A673 (cell line): ENCODE results near the gene SRXN1. TPM values are rescaled to one million over a fixed set of nuclear protein-coding genes. Genes with fewer than 3 reads are reported as not detected.

Source experiments
- BruUV-seq: library from RNA; stranded (reverse); fragments of 400-500 nt; replicated peaks from 2 replicates; lab custom pipeline; 2021; lab: Mats Ljungman, UMichigan
- CTCF ChIA-PET: fragments of 300-600 bp; sonication (Branson Sonifier 250); formaldehyde crosslinking; loops from one replicate; lab custom pipeline; 2022; ENCODE audit warnings: antibody characterized with exemption; lab: Charles Lee
- POLR2A ChIA-PET: fragments of 300-600 bp; sonication (Branson Sonifier 250); formaldehyde crosslinking; loops from one replicate; lab custom pipeline; 2022; ENCODE audit warnings: antibody characterized with exemption; ENCODE audit not compliant: low non-redundant PET; lab: Charles Lee
- DNase-seq: peaks from one replicate; pipeline ENCODE4 v3.0.0-alpha.2; 2015; ENCODE audit warnings: low spot score
- H3K27ac ChIP-seq: fragments of 200-600 bp; sonication (generic); 2 replicates; pipeline ENCODE4 v1.5.1; 2016; ENCODE audit warnings: mixed run types, low read depth, mild to moderate bottlenecking, mixed read lengths, antibody characterized with exemption, low read length; ENCODE audit not compliant: poor library complexity, severe bottlenecking
- H3K27me3 ChIP-seq: fragments of 200-600 bp; sonication (generic); replicated peaks from 2 replicates; pipeline ENCODE4 v1.6.1; 2017; ENCODE audit warnings: mixed run types, low read depth, mild to moderate bottlenecking, mixed read lengths, antibody characterized with exemption, low read length; ENCODE audit not compliant: insufficient read depth, poor library complexity
- H3K36me3 ChIP-seq: fragments of 200-600 bp; sonication (generic); 2 replicates; pipeline ENCODE4 v1.6.1; 2016; ENCODE audit warnings: mixed run types, mild to moderate bottlenecking, mixed read lengths, antibody characterized with exemption, low read length; ENCODE audit not compliant: insufficient read depth, poor library complexity, severe bottlenecking
- H3K4me1 ChIP-seq: fragments of 200-600 bp; sonication (generic); 2 replicates; pipeline ENCODE4 v1.6.1; 2017; ENCODE audit warnings: mixed run types, mild to moderate bottlenecking, mixed read lengths, antibody characterized with exemption, low read length; ENCODE audit not compliant: insufficient read depth, poor library complexity, severe bottlenecking
- H3K4me3 ChIP-seq: fragments of 200-600 bp; sonication (generic); 2 replicates; pipeline ENCODE4 v1.5.1; 2016; ENCODE audit warnings: low read depth, mixed run types, mild to moderate bottlenecking, mixed read lengths, low read length; ENCODE audit not compliant: poor library complexity, severe bottlenecking
- H3K9me3 ChIP-seq: fragments of 200-600 bp; sonication (generic); 2 replicates; pipeline ENCODE4 v1.6.1; 2016; ENCODE audit warnings: mixed run types, low read depth, mild to moderate bottlenecking, mixed read lengths, antibody characterized with exemption, low read length; ENCODE audit not compliant: poor library complexity, severe bottlenecking
- CTCF ChIP-seq: fragments of 300-800, 200-600 bp; sonication (generic); conservative IDR thresholded peaks from 2 replicates; pipeline ENCODE4 v1.5.1; 2017; ENCODE audit warnings: low read depth, mild to moderate bottlenecking, antibody characterized with exemption, low read length, moderate library complexity, mixed read lengths
- EZH2 ChIP-seq: fragments of 200-600 bp; sonication (generic); IDR thresholded peaks from 2 replicates; pipeline ENCODE4 v1.6.1; 2017; ENCODE audit warnings: borderline replicate concordance, low read depth, mild to moderate bottlenecking, mixed read lengths, antibody characterized with exemption, low read length; ENCODE audit not compliant: poor library complexity, severe bottlenecking
- intact Hi-C: fragments of 100-400 bp; cut with micrococcal nuclease; formaldehyde crosslinking; loops from one replicate; pipeline ENCODE4 v1.10.0; 2022; ENCODE audit not compliant: unreplicated experiment
- total RNA-seq: library from RNA; stranded (reverse); gene quantifications from 2 replicates; pipeline ENCODE4 v1.2.3, GENCODE V29; 2021

SRXN1 gene
- total RNA-seq, 1 experiment from 2014 or later, result 11.5 TPM

- peaks cover 49% of the 10 kb centered on the region for H3K27me3 ChIP-seq
- POLR2A ChIA-PET, result interaction anchor here (0.6 kb wide), 1 partner anchor 293 kb away, joined by 10 read pairs; the partner anchor contains the start of gene TRIB3
- peaks cover 12% of the 10 kb centered on the region for H3K4me1 ChIP-seq
- H3K27ac ChIP-seq, result no peak overlapping the region
- H3K36me3 ChIP-seq, result no peaks in the 10 kb centered on the region
- DNase-seq, result no peak
- no peaks in the 10 kb centered on the region for H3K9me3 ChIP-seq
- CTCF ChIA-PET, result interaction anchor here (0.6 kb wide), 1 partner anchor 19 kb away, joined by 3 read pairs; no protein-coding TSS in a partner anchor
- intact Hi-C loops, result no loop called here
- BruUV-seq, result no TSS peak
- no peak overlapping the region for H3K4me3 ChIP-seq
- TF ChIP-seq CTCF (no peak), EZH2 (no peak)
Measured at GRCh38 chr20:673603-674001, 20.6 kb upstream of the SRXN1 start.

- H3K36me3 ChIP-seq, result no peaks in the 10 kb centered on the region
- peaks cover 12% of the 10 kb centered on the region for H3K4me1 ChIP-seq
- ChIA-PET POLR2A (interaction anchor here (0.6 kb wide), 1 partner anchor 293 kb away, joined by 10 read pairs; the partner anchor contains the start of gene TRIB3), CTCF (no interaction called here)
- no peak overlapping the region for H3K4me3 ChIP-seq
- H3K27ac ChIP-seq, result no peak overlapping the region
- BruUV-seq, result no TSS peak
- intact Hi-C loops, result no loop called here
- no peak for DNase-seq
- TF ChIP-seq CTCF, result peak; percentile 44; the same call in 1 of the 2 replicates
- TF ChIP-seq EZH2, result no peak
- H3K9me3 ChIP-seq, result no peaks in the 10 kb centered on the region
- peaks cover 49% of the 10 kb centered on the region for H3K27me3 ChIP-seq
Measured at GRCh38 chr20:672963-673602, 20.1 kb upstream of the SRXN1 start.

DNA sequence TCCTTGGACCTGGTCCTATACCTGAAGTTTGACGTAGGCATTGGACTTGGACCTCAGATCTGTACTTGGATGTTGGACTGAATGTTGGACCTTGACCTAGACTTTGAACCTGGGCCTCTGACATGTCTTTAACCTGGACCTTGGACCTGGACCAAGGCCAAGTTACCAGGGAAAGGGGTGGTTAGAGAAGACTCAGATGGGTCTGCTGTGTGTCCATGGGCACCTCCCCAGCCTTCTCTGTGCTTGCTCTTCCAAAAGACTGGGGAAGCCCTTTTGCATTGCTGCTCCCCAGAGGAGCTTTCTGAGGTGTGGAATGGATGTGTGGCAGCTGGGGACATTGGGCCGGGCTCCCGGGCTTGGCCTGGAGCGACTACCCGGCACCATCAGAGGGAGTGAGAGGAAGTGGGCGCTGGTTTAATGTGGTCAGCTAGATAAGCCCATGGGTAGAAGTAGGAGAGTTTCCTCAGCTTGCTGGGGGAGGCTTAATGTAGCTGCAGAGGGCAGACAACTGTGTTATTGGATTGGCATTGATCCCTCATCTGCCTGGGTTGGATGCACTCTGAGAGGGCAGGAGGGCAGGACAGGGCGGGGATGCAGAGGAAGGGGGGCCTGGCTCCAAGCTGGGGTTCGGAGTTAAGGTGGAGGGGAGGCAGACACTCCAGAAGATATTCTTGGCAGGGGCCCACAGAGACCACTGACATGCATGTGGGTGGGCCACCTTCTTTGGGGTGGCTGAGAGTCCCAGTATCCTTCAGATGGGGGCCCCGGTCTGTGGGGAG, 18.4 kb upstream of the SRXN1 start:
- H3K27ac ChIP-seq, result no peak overlapping the region
- CTCF ChIA-PET, result no interaction called here
- intact Hi-C loops, result no loop called here
- POLR2A ChIA-PET, result no interaction called here
- H3K4me3 ChIP-seq, result no peak overlapping the region
- no peak for TF ChIP-seq EZH2
- no peak for TF ChIP-seq CTCF
- H3K9me3 ChIP-seq, result no peaks in the 10 kb centered on the region
- H3K27me3 ChIP-seq, result peaks cover 43% of the 10 kb centered on the region
- no peak for DNase-seq
- no TSS peak for BruUV-seq
- H3K36me3 ChIP-seq, result no peaks in the 10 kb centered on the region
- H3K4me1 ChIP-seq, result peaks cover 8% of the 10 kb centered on the region
